ENCODE results near the gene SERTAD3. TPM values are rescaled to one million over a fixed set of nuclear protein-coding genes. Genes with fewer than 3 reads are reported as not detected.
"Not testable (repeated sequence)": the region's sequence is repeated elsewhere in the genome, so short reads cannot be mapped to it uniquely, and the experiment has no call there.

The SERTAD3 gene
- total and polyA plus RNA-seq, 9 donors: 17.3 to 55.0 (median 33.3) TPM

DNA sequence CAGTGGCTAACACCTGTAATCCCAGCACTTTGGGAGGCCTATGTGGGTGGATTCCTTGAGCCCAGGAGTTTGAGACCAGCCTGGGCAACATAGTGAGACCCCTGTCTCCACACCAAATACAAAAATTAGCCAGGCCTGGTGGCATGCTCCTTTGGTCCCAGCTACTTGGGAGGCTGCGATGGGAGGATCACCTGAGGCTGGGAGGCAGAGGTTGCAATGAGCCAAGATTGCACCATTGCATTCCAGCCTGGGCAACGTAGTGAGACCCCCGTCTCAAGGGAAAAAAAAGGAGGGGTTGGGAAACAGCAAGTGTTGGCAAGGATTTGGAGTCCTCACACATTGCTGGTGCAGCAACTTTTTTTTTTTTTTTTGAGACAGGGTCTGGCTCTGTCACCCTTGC lies 41.9 kb upstream of the SERTAD3 start:
- TF ChIP-seq EP300 (IDR thresholded peaks at IDR 0.05): no peak
- DNase-seq: no peak
- intact Hi-C loops (cut with DNase I): no loop called here
- no peaks in the 10 kb centered on the region for H3K36me3 ChIP-seq
- H3K27me3 ChIP-seq: no peaks in the 10 kb centered on the region
- H3K27ac ChIP-seq: no peak overlapping the region
- WGBS, 3 donors: 94 to 96% (median 95%) methylated on average over 3 of the region's 3 CpGs
- H3K9me3 ChIP-seq: no peaks in the 10 kb centered on the region
- H3K4me3 ChIP-seq: no peak overlapping the region
- no peaks in the 10 kb centered on the region for H3K4me1 ChIP-seq (ENCODE audit: insufficient read depth)

DNA sequence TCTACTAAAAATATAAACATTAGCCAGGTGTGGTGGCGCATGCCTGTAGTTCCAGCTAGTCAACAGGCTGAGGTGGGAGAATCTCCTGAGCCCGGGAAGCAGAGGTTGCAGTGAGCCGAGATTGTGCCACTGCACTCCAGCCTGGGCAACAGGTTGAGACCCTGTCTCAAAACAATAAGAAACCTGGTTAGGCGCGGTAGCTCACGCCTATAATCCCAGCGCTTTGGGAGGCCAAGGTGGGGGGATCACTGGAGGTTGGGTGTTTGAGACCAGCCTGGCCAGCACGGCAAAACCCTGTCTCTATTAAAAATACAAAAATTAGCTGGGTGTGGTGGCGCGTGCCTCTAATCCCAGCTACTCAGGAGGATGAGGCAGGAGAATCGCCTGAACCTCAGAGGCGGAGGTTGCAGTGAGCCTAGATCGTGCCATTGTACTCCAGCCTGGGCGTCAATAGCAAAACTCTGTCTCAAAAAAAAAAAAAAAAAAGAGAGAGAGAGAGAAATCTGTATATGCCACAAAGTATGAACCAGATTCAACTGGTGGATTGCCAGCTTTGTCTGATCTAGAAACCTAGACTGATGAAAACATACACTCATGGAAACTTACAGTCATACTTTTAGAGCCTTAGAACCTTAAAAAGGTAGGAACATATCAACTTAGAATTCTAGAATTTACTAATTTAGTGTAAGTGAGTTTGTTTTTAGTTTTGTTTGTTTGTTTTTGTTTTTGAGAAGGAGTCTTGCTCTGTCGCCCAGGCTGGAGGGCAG lies 31.9 kb upstream of the SERTAD3 start:
- intact Hi-C loops (cut with DNase I); H3K27me3 ChIP-seq; H3K27ac ChIP-seq; DNase-seq; H3K36me3 ChIP-seq; H3K4me1 ChIP-seq (ENCODE audit: insufficient read depth); H3K4me3 ChIP-seq; H3K9me3 ChIP-seq: not testable (repeated sequence)
- WGBS, 3 donors: 92% methylated on average over 15 of the region's 15 CpGs

DNA sequence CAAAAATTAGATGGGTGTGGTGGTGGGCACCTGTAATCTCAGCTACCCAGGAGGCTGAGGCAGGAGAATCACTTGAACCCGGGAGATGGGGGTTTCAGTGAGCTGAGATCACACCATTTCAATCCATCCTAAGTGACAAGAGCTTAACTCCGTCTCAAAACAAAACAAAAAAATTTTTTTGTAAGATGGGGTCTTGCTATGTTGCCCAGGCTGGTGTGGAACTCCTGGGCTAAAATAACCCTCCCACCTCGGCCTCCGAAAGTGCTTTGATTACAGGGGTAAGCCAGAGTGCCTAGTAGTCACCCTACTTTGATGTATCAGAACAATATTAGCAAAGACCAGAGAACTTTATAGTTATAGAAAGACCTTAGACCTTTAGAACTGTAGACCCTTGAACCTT lies 30.6 kb upstream of the SERTAD3 start:
- DNase-seq: no peak
- no peak overlapping the region for H3K27ac ChIP-seq
- no peaks in the 10 kb centered on the region for H3K9me3 ChIP-seq
- H3K4me3 ChIP-seq: no peak overlapping the region
- 90 to 97% (median 92%) methylated on average over 4 of the region's 4 CpGs for WGBS, 3 donors
- intact Hi-C loops (cut with DNase I): no loop called here
- no peaks in the 10 kb centered on the region for H3K4me1 ChIP-seq (ENCODE audit: insufficient read depth)
- H3K27me3 ChIP-seq: no peaks in the 10 kb centered on the region
- TF ChIP-seq, protein P1, sequence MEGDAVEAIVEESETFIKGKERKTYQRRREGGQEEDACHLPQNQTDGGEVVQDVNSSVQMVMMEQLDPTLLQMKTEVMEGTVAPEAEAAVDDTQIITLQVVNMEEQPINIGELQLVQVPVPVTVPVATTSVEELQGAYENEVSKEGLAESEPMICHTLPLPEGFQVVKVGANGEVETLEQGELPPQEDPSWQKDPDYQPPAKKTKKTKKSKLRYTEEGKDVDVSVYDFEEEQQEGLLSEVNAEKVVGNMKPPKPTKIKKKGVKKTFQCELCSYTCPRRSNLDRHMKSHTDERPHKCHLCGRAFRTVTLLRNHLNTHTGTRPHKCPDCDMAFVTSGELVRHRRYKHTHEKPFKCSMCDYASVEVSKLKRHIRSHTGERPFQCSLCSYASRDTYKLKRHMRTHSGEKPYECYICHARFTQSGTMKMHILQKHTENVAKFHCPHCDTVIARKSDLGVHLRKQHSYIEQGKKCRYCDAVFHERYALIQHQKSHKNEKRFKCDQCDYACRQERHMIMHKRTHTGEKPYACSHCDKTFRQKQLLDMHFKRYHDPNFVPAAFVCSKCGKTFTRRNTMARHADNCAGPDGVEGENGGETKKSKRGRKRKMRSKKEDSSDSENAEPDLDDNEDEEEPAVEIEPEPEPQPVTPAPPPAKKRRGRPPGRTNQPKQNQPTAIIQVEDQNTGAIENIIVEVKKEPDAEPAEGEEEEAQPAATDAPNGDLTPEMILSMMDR (IDR thresholded peaks at IDR 0.05): no peak
- TF ChIP-seq EP300 (IDR thresholded peaks at IDR 0.05) (no peak), POLR2A (IDR thresholded peaks at IDR 0.05) (no peak)
- no peaks in the 10 kb centered on the region for H3K36me3 ChIP-seq

DNA sequence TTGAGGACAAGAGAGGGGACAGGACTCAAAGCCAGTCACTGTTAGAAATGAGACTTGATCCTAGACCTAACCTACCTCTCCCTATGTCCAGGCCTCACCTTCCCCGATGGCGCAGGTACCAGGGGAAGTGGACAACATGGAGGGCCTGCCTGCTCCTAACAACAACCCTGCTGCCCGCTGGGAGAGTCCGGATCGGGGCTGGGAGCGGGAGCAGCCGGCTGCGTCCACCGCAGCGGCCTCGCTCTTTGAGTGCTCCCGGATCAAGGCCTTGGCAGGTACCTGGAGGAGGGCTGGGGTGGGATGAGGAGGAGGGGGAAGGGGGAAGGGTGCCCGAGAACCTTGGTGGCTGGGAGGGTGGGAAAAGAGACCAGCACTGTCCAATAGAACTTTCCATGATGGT lies 28.4 kb upstream of the SERTAD3 start:
- H3K27me3 ChIP-seq: no peaks in the 10 kb centered on the region
- TF ChIP-seq, protein P1 (IDR thresholded peaks at IDR 0.05): no peak
- TF ChIP-seq POLR2A (IDR thresholded peaks at IDR 0.05) (no peak), EP300 (IDR thresholded peaks at IDR 0.05) (no peak)
- intact Hi-C loops (cut with DNase I): no loop called here
- 86 to 92% (median 90%) methylated on average over 13 of the region's 13 CpGs for WGBS, 3 donors
- no peak overlapping the region for H3K4me3 ChIP-seq
- H3K36me3 ChIP-seq: no peaks in the 10 kb centered on the region
- no peaks in the 10 kb centered on the region for H3K4me1 ChIP-seq (ENCODE audit: insufficient read depth)
- DNase-seq: no peak
- H3K9me3 ChIP-seq: no peaks in the 10 kb centered on the region
- no peak overlapping the region for H3K27ac ChIP-seq

DNA sequence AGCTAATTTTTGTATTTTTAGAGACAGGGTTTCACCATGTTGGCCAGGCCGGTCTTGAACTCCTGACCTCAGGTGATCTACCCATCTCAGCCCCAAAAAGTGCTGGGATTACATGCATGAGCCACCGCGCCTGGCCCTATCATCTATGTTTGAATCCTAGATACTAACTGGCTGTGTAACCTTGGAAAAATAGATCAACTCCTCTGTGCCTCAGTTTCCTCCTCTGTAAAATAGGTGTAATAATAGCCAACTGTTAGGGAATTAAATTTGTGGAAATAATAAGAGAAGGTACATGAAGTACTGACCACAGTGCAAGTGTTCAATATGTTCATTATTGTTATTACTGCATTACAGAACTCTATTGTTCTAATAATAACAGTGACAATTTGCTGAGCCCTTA lies 27.0 kb upstream of the SERTAD3 start:
- H3K27ac ChIP-seq: no peak overlapping the region
- H3K9me3 ChIP-seq: no peaks in the 10 kb centered on the region
- no peaks in the 10 kb centered on the region for H3K36me3 ChIP-seq
- TF ChIP-seq EP300 (IDR thresholded peaks at IDR 0.05) (no peak), POLR2A (IDR thresholded peaks at IDR 0.05) (no peak)
- TF ChIP-seq, protein P1 (IDR thresholded peaks at IDR 0.05): no peak
- WGBS, 3 donors: 94 to 97% (median 96%) methylated on average over 3 of the region's 3 CpGs
- no peak overlapping the region for H3K4me3 ChIP-seq
- peaks cover 4% of the 10 kb centered on the region for H3K4me1 ChIP-seq (ENCODE audit: insufficient read depth)
- H3K27me3 ChIP-seq: no peaks in the 10 kb centered on the region
- intact Hi-C loops (cut with DNase I): no loop called here
- no peak for DNase-seq
